HepG2 (cell line): ENCODE results near the gene HOXA6. TPM values are rescaled to one million over a fixed set of nuclear protein-coding genes. Genes with fewer than 3 reads are reported as not detected.

Experiments used
- ATAC-seq: fragments of 200-7000 bp; cut with Tn5 transposase; 3 replicates; pipeline ENCODE4 v1.9.1; 2020; ENCODE audit warnings: mild to moderate bottlenecking, moderate library complexity
- BruUV-seq: library from RNA; stranded (reverse); fragments of 400-500 nt; replicated peaks from 2 replicates; lab custom pipeline; 2021; lab: Mats Ljungman, UMichigan
- CTCF ChIA-PET: fragments of 300-600 bp; formaldehyde crosslinking; extraction: SDS; loops from one replicate; lab custom pipeline; 2021; ENCODE audit warnings: low total read pairs, inconsistent platforms, low intra/inter-chr PET ratio; lab: Yijun Ruan, JAX
- POLR2A ChIA-PET: fragments of 350-600 bp; sonication (Branson Sonifier 250); formaldehyde crosslinking; loops from one replicate; lab custom pipeline; 2020; ENCODE audit warnings: antibody characterized with exemption, inconsistent platforms; lab: Yijun Ruan, JAX
- DNase-seq: peaks from one replicate; pipeline ENCODE4 v3.0.0-alpha.2; 2015; ENCODE audit warnings: low spot score
- FAIRE-seq: peaks from 3 replicates; lab custom pipeline; 2011; peaks lifted over from hg19 to GRCh38; lab: Jason Lieb, UNC
- H2AFZ ChIP-seq: one replicate; pipeline ENCODE4 v1.6.1; 2011; ENCODE audit warnings: low read length, inconsistent platforms
- H3K27ac ChIP-seq: fragments of 300-600 bp; 3 replicates; pipeline ENCODE4 v1.8.0; 2011; ENCODE audit warnings: mixed run types, mild to moderate bottlenecking, mixed read lengths, low read length, inconsistent platforms; ENCODE audit not compliant: insufficient read depth; ENCODE audit errors: extremely low read length
- H3K27me3 ChIP-seq, 2 experiments: fragments of 200-600 bp in 1 of 2; 2 replicates in 1 of 2; 3 replicates in 1 of 2; pipeline versions ENCODE4 v1.6.0 to v1.8.0; 2011; ENCODE audit warnings: low read length in 2 of 2, mild to moderate bottlenecking in 2 of 2, moderate library complexity in 2 of 2, inconsistent platforms in 1 of 2; ENCODE audit not compliant: insufficient read depth in 2 of 2, control insufficient read depth in 1 of 2
- H3K36me3 ChIP-seq, 2 experiments: fragments of 200-600 bp in 1 of 2; replicated peaks in 1 of 2; 2 replicates in 1 of 2; 3 replicates in 1 of 2; pipeline versions ENCODE4 v1.5.1 to v1.8.0; 2011; ENCODE audit warnings: low read length in 2 of 2, inconsistent platforms in 1 of 2; ENCODE audit not compliant: insufficient read depth in 2 of 2, control insufficient read depth in 1 of 2
- H3K4me1 ChIP-seq: 2 replicates; pipeline ENCODE4 v1.5.1; 2012; ENCODE audit warnings: low read length, inconsistent platforms; ENCODE audit not compliant: insufficient read depth
- H3K4me2 ChIP-seq: 2 replicates; pipeline ENCODE4 v1.6.0; 2011; ENCODE audit warnings: low read depth, low read length, inconsistent platforms
- H3K4me3 ChIP-seq, 3 experiments: fragments of 200-600 bp in 1 of 3; sonication (generic), shearing (Covaris generic) in 1 of 3; replicated peaks in 1 of 3; 2 replicates each; pipeline ENCODE4 v1.5.1; 2011 to 2016; ENCODE audit warnings: low read length in 3 of 3, inconsistent platforms in 2 of 3, low read depth in 2 of 3, mild to moderate bottlenecking in 2 of 3, control low read depth in 1 of 3, mixed read lengths in 1 of 3; ENCODE audit not compliant: insufficient read depth in 1 of 3
- H3K79me2 ChIP-seq: one replicate; pipeline ENCODE4 v1.6.1; 2011; ENCODE audit warnings: low read length, inconsistent platforms; ENCODE audit not compliant: insufficient read depth
- H3K9ac ChIP-seq: 2 replicates; pipeline ENCODE4 v1.6.0; 2011; ENCODE audit warnings: mild to moderate bottlenecking, low read depth, low read length, inconsistent platforms; ENCODE audit not compliant: insufficient read depth
- H3K9me3 ChIP-seq: 2 replicates; pipeline ENCODE4 v1.5.1; 2012; ENCODE audit warnings: mild to moderate bottlenecking, low read length
- H4K20me1 ChIP-seq: 2 replicates; pipeline ENCODE4 v1.6.0; 2011; ENCODE audit warnings: inconsistent platforms, mild to moderate bottlenecking, low read length, moderate library complexity; ENCODE audit not compliant: insufficient read depth
- ADNP ChIP-seq: sonication (generic); formaldehyde crosslinking; IDR thresholded peaks from 2 replicates; pipeline ENCODE4 v1.4.0; 2020; ENCODE audit warnings: missing genetic modification reagents
- CEBPB ChIP-seq: IDR thresholded peaks from 2 replicates; pipeline ENCODE4 v1.6.1; 2011; ENCODE audit warnings: low read depth, low read length, improper control_type of control experiment, borderline replicate concordance
- HIVEP1 ChIP-seq: sonication (generic); formaldehyde crosslinking; IDR thresholded peaks from 2 replicates; pipeline ENCODE4 v1.4.0; 2020; ENCODE audit warnings: mild to moderate bottlenecking, missing genetic modification reagents
- ISX ChIP-seq: sonication (generic); formaldehyde crosslinking; conservative IDR thresholded peaks from 2 replicates; pipeline ENCODE4 v1.5.0; 2020; ENCODE audit warnings: missing genetic modification reagents
- MXI1 ChIP-seq: IDR thresholded peaks from 3 replicates; pipeline ENCODE4 v1.6.1; 2012; ENCODE audit warnings: low read depth, low read length, inconsistent platforms, borderline replicate concordance
- REPIN1 ChIP-seq: sonication (generic); formaldehyde crosslinking; IDR thresholded peaks from 2 replicates; pipeline ENCODE4 v1.8.0; 2022; ENCODE audit warnings: missing genetic modification reagents, low read depth, mild to moderate bottlenecking, borderline replicate concordance
- SP140L ChIP-seq: sonication (generic); formaldehyde crosslinking; IDR thresholded peaks from 2 replicates; pipeline ENCODE4 v1.4.0; 2020; ENCODE audit warnings: missing genetic modification reagents, borderline replicate concordance
- SYNCRIP ChIP-seq: fragments of 200-400 bp; formaldehyde crosslinking; IDR thresholded peaks from 2 replicates; pipeline ENCODE4 v1.6.1; 2018; ENCODE audit warnings: mild to moderate bottlenecking, low read depth, low read length; ENCODE audit not compliant: insufficient read depth
- TOE1 ChIP-seq: sonication (generic); formaldehyde crosslinking; IDR thresholded peaks from 2 replicates; pipeline ENCODE4 v1.4.0; 2020; ENCODE audit warnings: mild to moderate bottlenecking, missing genetic modification reagents
- ZFP36L1 ChIP-seq: sonication (generic); formaldehyde crosslinking; IDR thresholded peaks from 2 replicates; pipeline ENCODE4 v1.8.0; 2022; ENCODE audit warnings: mild to moderate bottlenecking, missing genetic modification reagents, moderate library complexity
- ZNF660 ChIP-seq: sonication (generic); formaldehyde crosslinking; IDR thresholded peaks from 2 replicates; pipeline ENCODE4 v1.5.1; 2020; ENCODE audit warnings: mild to moderate bottlenecking, low read depth, missing genetic modification reagents, borderline replicate concordance
- ZSCAN29 ChIP-seq: sonication (generic); formaldehyde crosslinking; conservative IDR thresholded peaks from 2 replicates; pipeline ENCODE4 v1.4.0; 2020; ENCODE audit warnings: mild to moderate bottlenecking, missing genetic modification reagents
- WGBS: methylation state at CpG from one replicate; pipeline ENCODE4 v1.1.6; 2017; ENCODE audit warnings: low lambda C conversion rate; 5-methylcytosine and 5-hydroxymethylcytosine counted together
- in situ Hi-C: cut with HindIII; loops from 2 replicates; pipeline ENCODE4 v1.10.0; 2017; ENCODE audit warnings: low pct_unique_long_range_greater_than_20kb; ENCODE audit not compliant: extremely low pct_ligation_motif_present
- intact Hi-C: fragments of 100-400 bp; cut with micrococcal nuclease; formaldehyde crosslinking; loops from one replicate; pipeline ENCODE4 v1.10.0; 2022; ENCODE audit not compliant: unreplicated experiment
- polyA plus RNA-seq, 8 experiments: library from polyadenylated mRNA; depleted of rRNA in 3 of 8; stranded (reverse) in 7 of 8; unstranded in 1 of 8; fragments of >200 nt; fragmentation: Illumina TruSeq in 4 of 8; extraction: Trizol in 4 of 8; gene quantifications; 2 replicates each; pipeline versions ENCODE4 v1.2.1 to v1.2.3, GENCODE V29; 2011 to 2016; ENCODE audit warnings: low read depth in 4 of 8, missing spikeins in 1 of 8, mixed read lengths in 1 of 8; ENCODE audit not compliant: insufficient read depth in 1 of 8
- total RNA-seq, 5 experiments: library from RNA; depleted of rRNA; stranded (reverse); fragments of >200 nt; fragmentation: Illumina TruSeq; extraction: Trizol; gene quantifications; 2 replicates each; pipeline ENCODE4 v1.2.3, GENCODE V29; 2016; ENCODE audit warnings: low read depth in 1 of 5
- TF ChIP-seq, protein P1 (sequence below): sonication (generic); formaldehyde crosslinking; IDR thresholded peaks from 2 replicates; pipeline ENCODE4 v1.8.1; 2022; ENCODE audit warnings: mild to moderate bottlenecking, missing genetic modification reagents
- TF ChIP-seq, protein P2 (sequence below): conservative IDR thresholded peaks from 2 replicates; pipeline ENCODE4 v1.6.1; 2018; ENCODE audit warnings: missing genetic modification reagents

HOXA6 gene
- total and polyA plus RNA-seq, 2 of the 13 experiments (the other 11 are each of a cell fraction or from before 2014, with no cell fraction given), result 1.3 to 1.5 TPM

DNA sequence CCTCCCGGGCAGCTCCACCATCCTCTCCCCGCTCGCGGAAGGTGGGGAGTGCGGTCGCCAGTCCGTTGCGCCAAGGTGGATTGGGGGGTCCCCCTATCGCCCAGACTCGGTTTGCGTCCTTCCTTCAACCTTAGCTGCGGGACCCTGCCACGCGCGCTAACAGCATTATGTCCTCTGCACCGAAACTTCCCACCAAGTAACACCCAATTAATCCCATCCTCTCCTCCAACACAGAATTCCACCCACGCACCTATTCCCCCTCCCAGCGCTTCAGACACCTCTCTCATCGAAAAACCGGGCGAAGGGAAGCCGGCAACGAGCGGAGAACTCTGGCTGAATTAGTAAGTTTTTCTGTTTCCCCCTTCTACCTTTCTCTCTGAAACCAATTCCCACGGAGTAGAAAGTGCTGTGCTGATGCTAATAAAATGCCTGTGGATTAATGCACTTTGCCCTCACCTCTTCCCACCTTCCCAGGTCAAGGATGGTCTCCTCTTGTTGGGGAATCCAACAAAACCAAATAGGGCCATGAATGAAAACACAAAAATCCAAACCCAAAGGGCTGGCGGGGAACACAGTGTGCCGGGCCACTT is 3.9 kb upstream of the HOXA6 start:
- Histone ChIP-seq H4K20me1 (no peaks in the 10 kb centered on the region), H3K4me3 (peak overlapping the region; percentile 80 to 88 (median 85); a peak in 5 of 6 replicates), H3K79me2 (peaks cover 5% of the 10 kb centered on the region), H3K9ac (no peak overlapping the region), H3K4me2 (peak overlapping the region; percentile 88), H3K4me1 (peaks cover 51% of the 10 kb centered on the region), H3K36me3 (no peaks in the 10 kb centered on the region), H3K27me3 (peaks cover 6 to 52% of the 10 kb centered on the region in 2 experiments), H3K27ac (no peak overlapping the region), H2AFZ (no peak overlapping the region), H3K9me3 (no peaks in the 10 kb centered on the region)
- intact Hi-C loops, result no loop called here
- in situ Hi-C loops, result loop anchor here (25.0 kb wide), 1 partner anchor 1064 kb away; no protein-coding TSS in a partner anchor
- no TSS peak for BruUV-seq
- ATAC-seq (no peak), FAIRE-seq (no peak), DNase-seq (no peak)
- no peak for TF ChIP-seq ZFP36L1
- TF ChIP-seq SP140L (CRISPR knock-in tag), result no peak
- no peak for TF ChIP-seq ZNF660 (CRISPR knock-in tag)
- TF ChIP-seq ZSCAN29, result no peak
- no peak for TF ChIP-seq SYNCRIP
- TF ChIP-seq TOE1, result no peak
- no peak for TF ChIP-seq CEBPB
- TF ChIP-seq ADNP (CRISPR knock-in tag), result no peak
- TF ChIP-seq HIVEP1 (CRISPR knock-in tag), result no peak
- TF ChIP-seq, protein P1, sequence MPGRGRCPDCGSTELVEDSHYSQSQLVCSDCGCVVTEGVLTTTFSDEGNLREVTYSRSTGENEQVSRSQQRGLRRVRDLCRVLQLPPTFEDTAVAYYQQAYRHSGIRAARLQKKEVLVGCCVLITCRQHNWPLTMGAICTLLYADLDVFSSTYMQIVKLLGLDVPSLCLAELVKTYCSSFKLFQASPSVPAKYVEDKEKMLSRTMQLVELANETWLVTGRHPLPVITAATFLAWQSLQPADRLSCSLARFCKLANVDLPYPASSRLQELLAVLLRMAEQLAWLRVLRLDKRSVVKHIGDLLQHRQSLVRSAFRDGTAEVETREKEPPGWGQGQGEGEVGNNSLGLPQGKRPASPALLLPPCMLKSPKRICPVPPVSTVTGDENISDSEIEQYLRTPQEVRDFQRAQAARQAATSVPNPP (CRISPR knock-in tag), result no peak
- TF ChIP-seq, protein P2, sequence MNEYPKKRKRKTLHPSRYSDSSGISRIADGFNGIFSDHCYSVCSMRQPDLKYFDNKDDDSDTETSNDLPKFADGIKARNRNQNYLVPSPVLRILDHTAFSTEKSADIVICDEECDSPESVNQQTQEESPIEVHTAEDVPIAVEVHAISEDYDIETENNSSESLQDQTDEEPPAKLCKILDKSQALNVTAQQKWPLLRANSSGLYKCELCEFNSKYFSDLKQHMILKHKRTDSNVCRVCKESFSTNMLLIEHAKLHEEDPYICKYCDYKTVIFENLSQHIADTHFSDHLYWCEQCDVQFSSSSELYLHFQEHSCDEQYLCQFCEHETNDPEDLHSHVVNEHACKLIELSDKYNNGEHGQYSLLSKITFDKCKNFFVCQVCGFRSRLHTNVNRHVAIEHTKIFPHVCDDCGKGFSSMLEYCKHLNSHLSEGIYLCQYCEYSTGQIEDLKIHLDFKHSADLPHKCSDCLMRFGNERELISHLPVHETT (CRISPR knock-in tag), result no peak
- no peak for TF ChIP-seq ISX (CRISPR knock-in tag)
- TF ChIP-seq MXI1, result no peak
- TF ChIP-seq REPIN1 (CRISPR knock-in tag), result no peak
- POLR2A ChIA-PET, result interaction anchor here (1.2 to 1.9 kb wide), 5 partner anchors 9 to 55 kb away, joined by 3 to 10 read pairs (median 6); partner anchors contain the start of gene HOXA4
- CTCF ChIA-PET, result interaction anchor here (1.7 kb wide), 1 partner anchor 9 kb away, joined by 13 read pairs; no protein-coding TSS in a partner anchor
- 59% methylated on average over 26 of the region's 27 CpGs for WGBS
